Lower leg skin (tissue), 4 donors: ENCODE results near the gene PSMD2. TPM values are rescaled to one million over a fixed set of nuclear protein-coding genes. Genes with fewer than 3 reads are reported as not detected.

Experiments used
- DNase-seq, 2 donors: peaks; one replicate each; pipeline ENCODE4 v3.0.0-alpha.2; 2019; ENCODE audit warnings: low spot score in 2 of 2
- H3K4me3 ChIP-seq: fragments of 200-600 bp; sonication (generic); 2 replicates; pipeline ENCODE4 v1.5.1; 2017; ENCODE audit warnings: mild to moderate bottlenecking, low read depth; ENCODE audit not compliant: poor library complexity, severe bottlenecking
- CTCF ChIP-seq, 3 donors: fragments of 450-650 bp; IDR thresholded peaks; one replicate each; pipeline ENCODE4 v1.5.1; 2016; ENCODE audit warnings: antibody characterized with exemption in 3 of 3, mild to moderate bottlenecking in 3 of 3, moderate library complexity in 2 of 3
- POLR2A ChIP-seq, 2 donors: fragments of 450-650 bp; IDR thresholded peaks; one replicate each; pipeline ENCODE4 v1.6.1; 2016 to 2017; ENCODE audit warnings: antibody characterized with exemption in 2 of 2, mild to moderate bottlenecking in 1 of 2, moderate library complexity in 1 of 2
- WGBS, 2 donors: methylation state at CpG; one replicate each; pipeline ENCODE4 v1.1.5; 2018; 5-methylcytosine and 5-hydroxymethylcytosine counted together
- intact Hi-C: fragments of 100-400 bp; cut with DNase I; formaldehyde crosslinking; loops from one replicate; pipeline ENCODE4 v1.15.0; 2023; ENCODE audit warnings: low total_unique reads
- total RNA-seq, 4 donors: library from RNA; depleted of rRNA; stranded (reverse); fragments of >200 nt; gene quantifications; one replicate each; pipeline ENCODE4 v1.1.0, GENCODE V29; 2016

The PSMD2 gene
- total RNA-seq, 4 donors from 2014 or later = 194 to 263 (median 211) TPM

- no peak overlapping the region for H3K4me3 ChIP-seq
- TF ChIP-seq CTCF (IDR thresholded peaks at IDR 0.05) = no peak
- intact Hi-C loops = no loop called here
- WGBS, 2 donors = 75 to 81% methylated on average over 7 of the region's 7 CpGs
- DNase-seq = no peak
Observed at GRCh38 chr3:184296616-184297015, 2.4 kb upstream of the PSMD2 start.

- WGBS, 2 donors = 15 to 23% methylated on average over 21 to 29 of the region's 29 CpGs
- H3K4me3 ChIP-seq = peak overlapping the region; percentile 54
- intact Hi-C loops = loop anchor here (10.0 kb wide), 1 partner anchor 55 kb away; no protein-coding TSS in a partner anchor
- no peak for DNase-seq
- TF ChIP-seq POLR2A (IDR thresholded peaks at IDR 0.05) (no peak), CTCF (IDR thresholded peaks at IDR 0.05) (no peak)
Observed at GRCh38 chr3:184299488-184300377, 692 bp downstream of the PSMD2 start.

GRCh38 chr3:184300378-184300720 lies 1.3 kb downstream of the PSMD2 start:
- TF ChIP-seq CTCF (IDR thresholded peaks at IDR 0.05) = no peak
- no peak for TF ChIP-seq POLR2A (IDR thresholded peaks at IDR 0.05)
- DNase-seq = no peak
- intact Hi-C loops = loop anchor here (10.0 kb wide), 1 partner anchor 54 kb away; no protein-coding TSS in a partner anchor
- 74 to 80% methylated on average over 3 of the region's 3 CpGs for WGBS, 2 donors
- H3K4me3 ChIP-seq = no peak overlapping the region

GRCh38 chr3:184305577-184305976 lies 6.5 kb downstream of the PSMD2 start:
- no peak for DNase-seq

DNA sequence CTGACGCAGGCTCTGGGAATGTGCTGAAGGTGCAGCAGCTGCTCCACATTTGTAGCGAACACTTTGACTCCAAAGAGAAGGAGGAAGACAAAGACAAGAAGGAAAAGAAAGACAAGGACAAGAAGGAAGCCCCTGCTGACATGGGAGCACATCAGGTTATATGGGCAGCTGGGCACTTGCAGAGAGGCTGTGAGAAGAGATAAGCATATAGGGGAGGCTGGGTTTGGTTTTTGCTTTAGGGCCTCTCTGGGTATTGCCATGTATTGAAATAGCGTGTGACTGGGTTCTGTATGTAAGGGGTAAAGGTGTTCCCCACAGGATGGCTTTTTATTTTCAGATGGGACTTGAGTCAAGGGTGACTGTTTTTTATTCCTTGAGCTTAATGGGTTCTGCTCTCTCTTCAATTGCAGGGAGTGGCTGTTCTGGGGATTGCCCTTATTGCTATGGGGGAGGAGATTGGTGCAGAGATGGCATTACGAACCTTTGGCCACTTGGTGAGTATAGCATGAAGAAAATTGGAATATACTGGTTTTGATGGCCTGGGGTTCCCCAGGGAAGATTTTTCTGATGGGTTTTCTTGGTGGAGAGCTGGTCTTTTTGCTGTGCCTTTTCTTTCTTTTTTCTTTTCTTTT lies 7.4 kb downstream of the PSMD2 start:
- H3K4me3 ChIP-seq = no peak overlapping the region
- intact Hi-C loops = loop anchor here (10.0 kb wide), 1 partner anchor 48 kb away; no protein-coding TSS in a partner anchor
- 92 to 93% methylated on average over 4 of the region's 4 CpGs for WGBS, 2 donors
- TF ChIP-seq POLR2A (IDR thresholded peaks at IDR 0.05) (no peak), CTCF (IDR thresholded peaks at IDR 0.05) (no peak)
- no peak for DNase-seq

More at GRCh38 chr3:184305577-184305976, 6.5 kb downstream of the PSMD2 start:
- intact Hi-C loops = loop anchor here (10.0 kb wide), 1 partner anchor 49 kb away; no protein-coding TSS in a partner anchor
- TF ChIP-seq CTCF (IDR thresholded peaks at IDR 0.05) = no peak
- no peak for TF ChIP-seq POLR2A (IDR thresholded peaks at IDR 0.05)
- 48 to 90% methylated on average over 1 of the region's 1 CpG for WGBS, 2 donors
- H3K4me3 ChIP-seq = no peak overlapping the region
